CD4-positive, CD25-positive, alpha-beta regulatory T cell (primary cell): ENCODE data around the gene EPHA5. TPM values are rescaled to one million over a fixed set of nuclear protein-coding genes. Genes with fewer than 3 reads are reported as not detected.
"Not testable (repeated sequence)": the region's sequence is repeated elsewhere in the genome, so short reads cannot be mapped to it uniquely, and the experiment has no call there.

ENCODE experiments used
- ATAC-seq, 2 donors: fragments of 150-1000 bp; cut with Tn5 transposase; one replicate each; pipeline ENCODE4 v1.10.0; 2021; ENCODE audit warnings: low read depth in 2 of 2, moderate number of reproducible peaks in 2 of 2, moderate library complexity in 1 of 2
- DNase-seq, 3 donors: peaks; one replicate each; pipeline versions ENCODE4 v3.0.0 to v3.0.0-alpha.2; 2012 to 2022; ENCODE audit warnings: mixed read lengths in 1 of 3
- H3K27ac ChIP-seq: one replicate; pipeline ENCODE4 v1.7.0; 2013; ENCODE audit warnings: mild to moderate bottlenecking, low read length; ENCODE audit not compliant: insufficient read depth, poor library complexity, severe bottlenecking
- H3K27me3 ChIP-seq: one replicate; pipeline ENCODE4 v1.7.0; 2013; ENCODE audit warnings: low read length; ENCODE audit not compliant: control insufficient read depth, insufficient read depth
- H3K36me3 ChIP-seq: one replicate; pipeline ENCODE4 v1.7.0; 2013; ENCODE audit warnings: mild to moderate bottlenecking, low read length, moderate library complexity; ENCODE audit not compliant: control insufficient read depth, insufficient read depth
- H3K4me1 ChIP-seq: 2 replicates; pipeline ENCODE4 v1.7.0; 2013; ENCODE audit warnings: mild to moderate bottlenecking, low read length; ENCODE audit not compliant: insufficient read depth, control insufficient read depth, poor library complexity, severe bottlenecking
- H3K4me3 ChIP-seq: one replicate; pipeline ENCODE4 v1.7.0; 2013; ENCODE audit warnings: low read depth, mild to moderate bottlenecking, low read length, moderate library complexity
- H3K9me3 ChIP-seq, 2 experiments: 1 replicate in 1 of 2; 2 replicates in 1 of 2; pipeline ENCODE4 v1.7.0; 2013; ENCODE audit warnings: low read length in 2 of 2, mild to moderate bottlenecking in 1 of 2, moderate library complexity in 1 of 2; ENCODE audit not compliant: control insufficient read depth in 2 of 2
- H3K27ac Mint-ChIP-seq, 3 donors: one replicate each; pipeline ENCODE4 v1.8.0; 2020 to 2022; ENCODE audit warnings: mild to moderate bottlenecking in 3 of 3, mixed read lengths in 3 of 3, moderate library complexity in 2 of 3
- H3K27me3 Mint-ChIP-seq: one replicate; pipeline ENCODE4 v1.8.0; 2022; ENCODE audit warnings: mild to moderate bottlenecking, mixed read lengths
- H3K36me3 Mint-ChIP-seq: one replicate; pipeline ENCODE4 v1.8.0; 2020; ENCODE audit warnings: mixed read lengths
- H3K4me1 Mint-ChIP-seq, 4 donors: one replicate each; pipeline ENCODE4 v1.8.0; 2020 to 2022; ENCODE audit warnings: mixed read lengths in 4 of 4, mild to moderate bottlenecking in 1 of 4
- H3K4me3 Mint-ChIP-seq, 4 donors: one replicate each; pipeline ENCODE4 v1.8.0; 2020 to 2022; ENCODE audit warnings: mild to moderate bottlenecking in 4 of 4, mixed read lengths in 4 of 4, moderate library complexity in 3 of 4
- H3K9me3 Mint-ChIP-seq, 7 donors: one replicate each; pipeline ENCODE4 v1.8.0; 2020 to 2022; ENCODE audit warnings: mixed read lengths in 7 of 7, mild to moderate bottlenecking in 3 of 7, moderate library complexity in 2 of 7
- polyA plus RNA-seq, 4 donors: library from polyadenylated mRNA; unstranded; fragments of 300-500 nt; fragmentation: Illumina TruSeq; gene quantifications; one replicate each; pipeline ENCODE4 v1.2.3, GENCODE V29; 2021
- total RNA-seq: library from RNA; stranded (reverse); gene quantifications from one replicate; pipeline ENCODE4 v1.2.3, GENCODE V29; 2022

The EPHA5 gene
- total and polyA plus RNA-seq, 5 donors from 2014 or later = not detected

DNA sequence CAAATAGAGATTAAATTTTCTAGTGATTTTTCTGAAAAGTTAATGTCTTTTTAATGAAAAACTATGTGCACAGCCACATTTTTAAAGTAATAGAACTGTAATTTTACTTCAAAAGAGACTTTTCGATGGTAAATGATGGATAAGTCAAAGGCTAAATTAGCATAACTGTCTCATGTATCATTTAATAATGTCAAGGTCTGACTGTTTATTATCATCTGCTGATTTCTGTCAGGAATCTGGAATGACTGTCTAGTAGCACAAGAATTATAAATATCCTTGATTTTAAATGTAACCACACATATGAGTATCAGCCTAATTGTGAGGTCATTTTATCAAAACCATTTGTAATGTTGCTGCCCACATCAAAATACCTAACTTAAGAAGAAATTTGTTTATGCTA, 333.8 kb downstream of the EPHA5 start:
- no peak overlapping the region for H3K4me3 Mint-ChIP-seq
- H3K36me3 Mint-ChIP-seq = no peaks in the 10 kb centered on the region
- peaks cover 0 to 32% (median 4%) of the 10 kb centered on the region in 7 donors for H3K9me3 Mint-ChIP-seq
- Histone ChIP-seq H3K4me3 (no peak overlapping the region), H3K9me3 (peaks cover 0 to 7% of the 10 kb centered on the region in 2 experiments), H3K36me3 (no peaks in the 10 kb centered on the region), H3K27ac (no peak overlapping the region), H3K4me1 (no peaks in the 10 kb centered on the region), H3K27me3 (no peaks in the 10 kb centered on the region)
- no peaks in the 10 kb centered on the region for H3K4me1 Mint-ChIP-seq
- H3K27ac Mint-ChIP-seq = no peak overlapping the region
- H3K27me3 Mint-ChIP-seq = no peaks in the 10 kb centered on the region
- ATAC-seq (no peak), DNase-seq (no peak)

DNA sequence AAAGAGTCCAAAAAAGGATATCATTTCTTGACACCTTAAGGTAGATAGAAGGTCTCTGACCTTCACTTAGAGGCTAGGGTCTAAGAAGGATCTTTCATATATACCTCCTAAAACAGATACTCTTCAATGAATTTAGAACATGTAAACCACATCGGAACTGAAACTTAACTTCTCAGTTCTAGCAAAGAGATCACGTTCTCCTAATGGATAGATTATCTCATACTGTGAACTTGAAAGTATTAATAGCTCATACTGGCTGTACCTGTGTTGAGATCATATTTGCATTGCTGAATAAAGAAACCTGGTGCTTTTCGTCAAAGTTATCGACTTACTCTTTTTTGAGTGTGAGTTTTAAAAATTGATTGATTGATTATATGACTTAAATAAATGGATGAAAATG, 353.8 kb downstream of the EPHA5 start:
- H3K27ac Mint-ChIP-seq = no peak overlapping the region
- Histone ChIP-seq H3K4me1 (no peaks in the 10 kb centered on the region), H3K9me3 (no peaks in the 10 kb centered on the region), H3K4me3 (no peak overlapping the region), H3K27me3 (no peaks in the 10 kb centered on the region), H3K27ac (no peak overlapping the region), H3K36me3 (no peaks in the 10 kb centered on the region)
- no peak for ATAC-seq
- DNase-seq = no peak
- H3K9me3 Mint-ChIP-seq = peaks cover 0 to 9% (median 0%) of the 10 kb centered on the region in 7 donors
- no peaks in the 10 kb centered on the region for H3K36me3 Mint-ChIP-seq
- H3K4me3 Mint-ChIP-seq = no peak overlapping the region
- no peaks in the 10 kb centered on the region for H3K27me3 Mint-ChIP-seq
- no peaks in the 10 kb centered on the region for H3K4me1 Mint-ChIP-seq

DNA sequence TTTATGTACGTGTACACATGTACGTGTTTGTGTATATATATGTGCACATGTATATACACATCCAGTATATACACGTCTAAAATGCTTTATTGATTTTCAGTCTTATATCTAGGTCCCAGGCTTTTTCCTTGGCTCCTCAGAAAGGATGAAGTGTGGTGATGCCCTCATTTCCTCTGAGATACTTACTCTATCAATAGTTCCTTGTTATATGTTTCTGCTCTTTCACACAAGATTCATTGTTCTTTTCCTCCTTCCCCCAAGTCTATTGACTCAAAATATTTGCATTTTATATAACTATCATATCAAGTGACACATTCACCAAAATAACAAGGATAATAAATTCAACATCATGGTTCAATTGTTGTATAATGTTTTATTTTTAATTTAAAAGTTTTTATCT, 359.2 kb downstream of the EPHA5 start:
- no peak for ATAC-seq
- Mint-ChIP-seq H3K27ac (no peak overlapping the region), H3K36me3 (no peaks in the 10 kb centered on the region), H3K27me3 (no peaks in the 10 kb centered on the region), H3K4me1 (no peaks in the 10 kb centered on the region), H3K4me3 (no peak overlapping the region), H3K9me3 (peaks cover 0 to 13% (median 6%) of the 10 kb centered on the region in 7 donors)
- Histone ChIP-seq H3K36me3 (no peaks in the 10 kb centered on the region), H3K27ac (no peak overlapping the region), H3K4me1 (no peaks in the 10 kb centered on the region), H3K4me3 (no peak overlapping the region), H3K27me3 (no peaks in the 10 kb centered on the region), H3K9me3 (no peaks in the 10 kb centered on the region)
- no peak for DNase-seq

DNA sequence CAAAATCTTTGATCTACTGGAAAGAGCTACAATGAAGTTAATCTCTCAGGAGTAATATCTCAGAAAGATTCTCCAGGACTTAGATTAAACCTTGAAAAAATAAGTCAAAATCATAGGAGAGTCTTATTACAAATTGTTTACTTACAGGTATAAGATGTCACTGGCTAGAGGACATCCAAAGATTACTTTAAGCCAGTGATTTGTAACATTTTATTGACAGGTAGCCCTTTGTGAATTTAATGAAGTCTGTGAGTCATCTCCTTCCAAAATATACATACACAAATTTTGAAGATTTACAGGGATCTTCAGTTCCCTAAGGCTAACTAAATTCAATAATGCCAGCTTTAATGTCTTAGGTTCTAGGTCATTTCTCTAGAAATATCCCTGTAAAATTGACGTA, 359.7 kb downstream of the EPHA5 start:
- H3K4me1 ChIP-seq = no peaks in the 10 kb centered on the region
- H3K4me3 Mint-ChIP-seq = no peak overlapping the region
- ATAC-seq (no peak), DNase-seq (no peak)
- H3K36me3 Mint-ChIP-seq = no peaks in the 10 kb centered on the region
- no peaks in the 10 kb centered on the region for H3K27me3 Mint-ChIP-seq
- no peaks in the 10 kb centered on the region for H3K36me3 ChIP-seq
- no peak overlapping the region for H3K4me3 ChIP-seq
- H3K27me3 ChIP-seq = no peaks in the 10 kb centered on the region
- peaks cover 0 to 15% (median 6%) of the 10 kb centered on the region in 7 donors for H3K9me3 Mint-ChIP-seq
- H3K27ac ChIP-seq = no peak overlapping the region
- H3K4me1 Mint-ChIP-seq = no peaks in the 10 kb centered on the region
- no peaks in the 10 kb centered on the region for H3K9me3 ChIP-seq
- H3K27ac Mint-ChIP-seq = no peak overlapping the region

DNA sequence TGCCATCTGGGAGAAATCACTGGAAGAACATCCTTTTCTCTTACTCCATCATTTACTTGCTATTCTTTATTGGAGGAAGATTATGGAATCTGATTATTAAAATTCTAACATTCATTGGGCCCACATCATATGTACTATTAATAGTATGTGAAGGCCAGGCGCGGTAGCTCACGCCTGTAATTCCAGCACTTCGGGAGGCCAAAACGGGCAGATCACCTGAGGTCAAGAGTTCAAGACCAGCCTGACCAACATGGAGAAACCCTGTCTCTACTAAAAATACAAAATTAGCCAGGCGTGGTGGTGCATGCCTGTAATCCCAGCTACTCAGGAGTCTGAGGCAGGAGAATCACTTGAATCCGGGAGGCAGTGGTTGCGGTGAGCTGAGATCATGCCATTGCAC, 361.7 kb downstream of the EPHA5 start:
- ATAC-seq = not testable (repeated sequence)
- peaks cover 0 to 20% (median 6%) of the 10 kb centered on the region in 7 donors for H3K9me3 Mint-ChIP-seq

DNA sequence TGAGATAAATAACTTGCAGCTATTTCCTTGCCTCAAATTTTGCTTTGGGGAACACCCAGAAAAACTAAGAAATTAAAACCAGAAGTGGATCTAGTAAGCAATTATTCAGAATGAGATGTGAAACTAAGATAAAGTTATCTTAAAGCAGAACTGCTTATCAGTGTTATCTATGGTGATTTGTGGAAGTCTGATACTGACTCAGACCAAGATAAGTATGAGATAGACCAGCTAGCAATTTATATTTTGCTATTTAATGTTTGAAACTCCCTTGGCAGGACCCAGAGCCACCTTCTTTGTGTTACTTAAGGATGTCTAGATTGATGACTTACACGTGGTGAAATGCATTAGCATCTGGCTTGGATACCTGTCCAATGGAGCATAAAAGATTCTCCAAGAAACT, 368.1 kb downstream of the EPHA5 start:
- no peak overlapping the region for H3K27ac Mint-ChIP-seq
- H3K27ac ChIP-seq = no peak overlapping the region
- H3K9me3 ChIP-seq = no peaks in the 10 kb centered on the region
- no peak overlapping the region for H3K4me3 ChIP-seq
- peaks cover 0 to 21% (median 8%) of the 10 kb centered on the region in 7 donors for H3K9me3 Mint-ChIP-seq
- H3K27me3 Mint-ChIP-seq = no peaks in the 10 kb centered on the region
- H3K4me3 Mint-ChIP-seq = no peak overlapping the region
- ATAC-seq (no peak), DNase-seq (no peak)
- no peaks in the 10 kb centered on the region for H3K4me1 Mint-ChIP-seq
- H3K27me3 ChIP-seq = no peaks in the 10 kb centered on the region
- no peaks in the 10 kb centered on the region for H3K36me3 ChIP-seq
- H3K36me3 Mint-ChIP-seq = no peaks in the 10 kb centered on the region
- no peaks in the 10 kb centered on the region for H3K4me1 ChIP-seq

More for the DNA sequence above, 361.7 kb downstream of the EPHA5 start:
- H3K27me3 ChIP-seq, H3K4me1 ChIP-seq, DNase-seq, H3K36me3 ChIP-seq, H3K36me3 Mint-ChIP-seq, H3K27ac ChIP-seq, H3K9me3 ChIP-seq, H3K4me3 ChIP-seq, H3K4me1 Mint-ChIP-seq, H3K27me3 Mint-ChIP-seq, H3K4me3 Mint-ChIP-seq, H3K27ac Mint-ChIP-seq: not testable (repeated sequence)

DNA sequence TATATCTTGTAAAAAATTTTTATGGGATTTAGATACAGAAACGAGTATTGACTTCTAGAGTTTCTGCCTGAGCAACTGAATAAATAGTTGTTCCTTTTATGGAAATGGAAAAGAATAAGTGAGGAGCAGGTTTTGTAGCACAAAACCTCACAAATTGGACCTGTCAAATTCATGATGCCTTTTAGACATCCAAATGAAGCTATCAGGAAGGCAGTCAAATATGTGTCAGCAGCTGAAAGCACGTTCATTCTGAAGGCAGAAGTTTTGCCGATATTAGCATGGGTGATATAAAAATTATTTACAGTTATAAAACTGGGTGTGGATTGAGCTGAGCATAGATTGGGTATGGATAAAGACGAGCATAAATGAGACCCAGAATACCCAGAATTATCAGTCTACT, 374.0 kb downstream of the EPHA5 start:
- Mint-ChIP-seq H3K27me3 (no peaks in the 10 kb centered on the region), H3K27ac (no peak overlapping the region), H3K4me1 (peaks cover 0 to 4% (median 0%) of the 10 kb centered on the region in 4 donors), H3K9me3 (peaks cover 3 to 14% (median 8%) of the 10 kb centered on the region in 7 donors), H3K36me3 (no peaks in the 10 kb centered on the region), H3K4me3 (no peak overlapping the region)
- Histone ChIP-seq H3K27me3 (no peaks in the 10 kb centered on the region), H3K4me3 (no peak overlapping the region), H3K27ac (no peak overlapping the region), H3K9me3 (peaks cover 0 to 4% of the 10 kb centered on the region in 2 experiments), H3K4me1 (no peaks in the 10 kb centered on the region), H3K36me3 (no peaks in the 10 kb centered on the region)
- ATAC-seq (no peak), DNase-seq (no peak)

DNA sequence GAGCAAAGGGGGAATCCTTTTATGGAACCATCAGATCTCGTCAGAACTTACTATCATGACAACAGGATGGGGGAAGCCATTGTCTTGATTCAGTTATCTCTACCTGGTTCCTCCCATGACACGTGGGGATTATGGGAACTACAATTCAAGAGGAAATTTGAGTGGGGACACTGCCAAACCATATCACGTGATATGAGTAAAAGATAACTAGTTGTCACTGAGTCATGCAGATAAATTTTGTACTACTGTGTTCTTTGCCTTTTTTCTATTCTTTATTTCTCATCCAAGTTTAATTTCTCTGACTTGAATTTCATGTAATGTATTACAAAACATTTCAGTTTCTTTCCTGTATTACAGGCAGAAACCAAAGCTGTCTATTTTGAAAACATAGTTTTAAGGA, 383.2 kb downstream of the EPHA5 start:
- Mint-ChIP-seq H3K36me3 (no peaks in the 10 kb centered on the region), H3K9me3 (peaks cover 0 to 5% (median 4%) of the 10 kb centered on the region in 7 donors), H3K27me3 (no peaks in the 10 kb centered on the region), H3K4me3 (no peak overlapping the region), H3K27ac (no peak overlapping the region), H3K4me1 (no peaks in the 10 kb centered on the region)
- no peak overlapping the region for H3K4me3 ChIP-seq
- ATAC-seq = no peak
- H3K4me1 ChIP-seq = no peaks in the 10 kb centered on the region
- no peak for DNase-seq
- no peaks in the 10 kb centered on the region for H3K36me3 ChIP-seq
- H3K27me3 ChIP-seq = no peaks in the 10 kb centered on the region
- no peak overlapping the region for H3K27ac ChIP-seq
- H3K9me3 ChIP-seq = no peaks in the 10 kb centered on the region
